Activated T-cell treated with anti-CD3 and anti-CD28 coated beads, Interleukin-2, amount 50 U/mL, for 72 hours (primary cell): Measurements from ENCODE around the gene DTYMK. TPM values are rescaled to one million over a fixed set of nuclear protein-coding genes. Genes with fewer than 3 reads are reported as not detected.
"Not testable (repeated sequence)": the region's sequence is repeated elsewhere in the genome, so short reads cannot be mapped to it uniquely, and the experiment has no call there.

Experiments used
- ATAC-seq, 2 donors: fragments of 150-1000 bp; cut with Tn5 transposase; replicated peaks in 1 of 2; 2 replicates each; pipeline ENCODE4 v1.10.0; 2021; ENCODE audit warnings: moderate library complexity in 2 of 2, mild to moderate bottlenecking in 1 of 2
- DNase-seq, 2 donors: peaks; one replicate each; pipeline ENCODE4 v3.0.0; 2021 to 2022; ENCODE audit warnings: mixed read lengths in 1 of 2
- H3K27ac Mint-ChIP-seq: one replicate; pipeline ENCODE4 v1.8.0; 2022; ENCODE audit warnings: mild to moderate bottlenecking, moderate library complexity, mixed read lengths
- H3K27me3 Mint-ChIP-seq: one replicate; pipeline ENCODE4 v1.8.0; 2022; ENCODE audit warnings: low read depth, mixed read lengths
- H3K36me3 Mint-ChIP-seq, 2 donors: one replicate each; pipeline ENCODE4 v1.8.0; 2022; ENCODE audit warnings: mixed read lengths in 2 of 2, mild to moderate bottlenecking in 1 of 2; ENCODE audit not compliant: insufficient read depth in 2 of 2
- H3K4me1 Mint-ChIP-seq: one replicate; pipeline ENCODE4 v1.8.0; 2022; ENCODE audit warnings: low read depth, mixed read lengths
- H3K4me3 Mint-ChIP-seq, 2 donors: one replicate each; pipeline ENCODE4 v1.8.0; 2022; ENCODE audit warnings: mild to moderate bottlenecking in 2 of 2, mixed read lengths in 2 of 2, moderate library complexity in 2 of 2
- H3K9me3 Mint-ChIP-seq, 2 donors: one replicate each; pipeline ENCODE4 v1.8.0; 2022; ENCODE audit warnings: mixed read lengths in 2 of 2
- total RNA-seq, 2 donors: library from RNA; stranded (reverse); gene quantifications; one replicate each; pipeline ENCODE4 v1.2.3, GENCODE V29; 2022

Gene DTYMK
- total RNA-seq, 2 donors from 2014 or later: 64.6 to 97.5 TPM

GRCh38 chr2:241675885-241676284, 10.7 kb downstream of the DTYMK start:
- no peak overlapping the region for H3K27ac Mint-ChIP-seq
- ATAC-seq (no peak), DNase-seq (no peak)
- H3K9me3 Mint-ChIP-seq: no peaks in the 10 kb centered on the region
- no peak overlapping the region for H3K4me3 Mint-ChIP-seq
- peaks cover 4 to 15% of the 10 kb centered on the region in 2 donors for H3K36me3 Mint-ChIP-seq
- peaks cover 10% of the 10 kb centered on the region for H3K4me1 Mint-ChIP-seq
- H3K27me3 Mint-ChIP-seq: no peaks in the 10 kb centered on the region

GRCh38 chr2:241673797-241674725, 12.6 kb downstream of the DTYMK start:
- H3K4me1 Mint-ChIP-seq: peaks cover 5% of the 10 kb centered on the region
- peak in 1 of 2 donors; percentile 18 for ATAC-seq

GRCh38 chr2:241673189-241673663, 13.4 kb downstream of the DTYMK start:
- Mint-ChIP-seq H3K9me3 (no peaks in the 10 kb centered on the region), H3K36me3 (peaks cover 0 to 5% of the 10 kb centered on the region in 2 donors), H3K4me3 (no peak overlapping the region), H3K4me1 (peaks cover 5% of the 10 kb centered on the region), H3K27ac (no peak overlapping the region), H3K27me3 (no peaks in the 10 kb centered on the region)
- ATAC-seq (peak in 1 of 2 donors; percentile 35), DNase-seq (peak; percentile 28 to 32)

More at GRCh38 chr2:241673797-241674725, 12.6 kb downstream of the DTYMK start:
- H3K4me3 Mint-ChIP-seq: no peak overlapping the region
- no peaks in the 10 kb centered on the region for H3K27me3 Mint-ChIP-seq
- no peaks in the 10 kb centered on the region for H3K9me3 Mint-ChIP-seq
- H3K36me3 Mint-ChIP-seq: peaks cover 1 to 3% of the 10 kb centered on the region in 2 donors
- H3K27ac Mint-ChIP-seq: peak overlapping the region; percentile 33
- DNase-seq: no peak

- Mint-ChIP-seq H3K27ac (no peak overlapping the region), H3K27me3 (no peaks in the 10 kb centered on the region), H3K4me3 (no peak overlapping the region), H3K36me3 (peaks cover 0 to 5% of the 10 kb centered on the region in 2 donors), H3K4me1 (peaks cover 5% of the 10 kb centered on the region), H3K9me3 (no peaks in the 10 kb centered on the region)
- no peak for DNase-seq
- peak in 1 of 2 donors; percentile 27 for ATAC-seq
These were observed 14.1 kb downstream of the DTYMK start for GRCh38 chr2:241672243-241673188.

GRCh38 chr2:241671457-241672240, 15.0 kb downstream of the DTYMK start:
- Mint-ChIP-seq H3K36me3 (peaks cover 0 to 5% of the 10 kb centered on the region in 2 donors), H3K27me3 (no peaks in the 10 kb centered on the region), H3K4me1 (peaks cover 5% of the 10 kb centered on the region), H3K4me3 (no peak overlapping the region), H3K27ac (no peak overlapping the region), H3K9me3 (no peaks in the 10 kb centered on the region)
- DNase-seq: no peak
- ATAC-seq: peak in 1 of 2 donors; percentile 12

GRCh38 chr2:241670333-241671110, 16.1 kb downstream of the DTYMK start:
- Mint-ChIP-seq H3K9me3 (no peaks in the 10 kb centered on the region), H3K36me3 (peaks cover 0 to 5% of the 10 kb centered on the region in 2 donors), H3K27me3 (no peaks in the 10 kb centered on the region), H3K4me1 (peaks cover 9% of the 10 kb centered on the region), H3K4me3 (no peak overlapping the region), H3K27ac (no peak overlapping the region)
- ATAC-seq (no peak), DNase-seq (no peak)

- Mint-ChIP-seq H3K27me3 (no peaks in the 10 kb centered on the region), H3K4me1 (peaks cover 23% of the 10 kb centered on the region), H3K9me3 (no peaks in the 10 kb centered on the region), H3K36me3 (peaks cover 0 to 5% of the 10 kb centered on the region in 2 donors), H3K27ac (no peak overlapping the region), H3K4me3 (no peak overlapping the region)
- ATAC-seq: no peak
- no peak for DNase-seq
These were observed 17.8 kb downstream of the DTYMK start for GRCh38 chr2:241668839-241669238.

- DNase-seq: no peak
- no peaks in the 10 kb centered on the region for H3K9me3 Mint-ChIP-seq
- H3K27me3 Mint-ChIP-seq: no peaks in the 10 kb centered on the region
- no peak overlapping the region for H3K4me3 Mint-ChIP-seq
- H3K27ac Mint-ChIP-seq: peak overlapping the region; percentile 32
- H3K4me1 Mint-ChIP-seq: peaks cover 23% of the 10 kb centered on the region
- peaks cover 0 to 6% of the 10 kb centered on the region in 2 donors for H3K36me3 Mint-ChIP-seq
- no peak for ATAC-seq
These were observed 18.3 kb downstream of the DTYMK start for GRCh38 chr2:241668354-241668753.

GRCh38 chr2:241666627-241667400, 19.8 kb downstream of the DTYMK start:
- Mint-ChIP-seq H3K27me3 (no peaks in the 10 kb centered on the region), H3K9me3 (no peaks in the 10 kb centered on the region), H3K36me3 (peaks cover 0 to 8% of the 10 kb centered on the region in 2 donors), H3K4me1 (peaks cover 18% of the 10 kb centered on the region), H3K4me3 (no peak overlapping the region), H3K27ac (no peak overlapping the region)
- DNase-seq (no peak), ATAC-seq (no peak)

- H3K27ac Mint-ChIP-seq: no peak overlapping the region
- H3K9me3 Mint-ChIP-seq: no peaks in the 10 kb centered on the region
- H3K27me3 Mint-ChIP-seq: no peaks in the 10 kb centered on the region
- DNase-seq: no peak
- peaks cover 0 to 8% of the 10 kb centered on the region in 2 donors for H3K36me3 Mint-ChIP-seq
- peaks cover 18% of the 10 kb centered on the region for H3K4me1 Mint-ChIP-seq
- no peak for ATAC-seq
- no peak overlapping the region for H3K4me3 Mint-ChIP-seq
These were observed 20.7 kb downstream of the DTYMK start for GRCh38 chr2:241665731-241666440.

- not testable (repeated sequence) for H3K4me3 Mint-ChIP-seq, H3K27me3 Mint-ChIP-seq, DNase-seq, H3K27ac Mint-ChIP-seq, ATAC-seq, H3K9me3 Mint-ChIP-seq
- peaks cover 4 to 10% of the 10 kb centered on the region in 2 donors for H3K36me3 Mint-ChIP-seq
- peaks cover 18% of the 10 kb centered on the region for H3K4me1 Mint-ChIP-seq
These were observed 23.9 kb downstream of the DTYMK start for GRCh38 chr2:241662731-241663130.
